ENCODE data around the gene ETV6.

DNA sequence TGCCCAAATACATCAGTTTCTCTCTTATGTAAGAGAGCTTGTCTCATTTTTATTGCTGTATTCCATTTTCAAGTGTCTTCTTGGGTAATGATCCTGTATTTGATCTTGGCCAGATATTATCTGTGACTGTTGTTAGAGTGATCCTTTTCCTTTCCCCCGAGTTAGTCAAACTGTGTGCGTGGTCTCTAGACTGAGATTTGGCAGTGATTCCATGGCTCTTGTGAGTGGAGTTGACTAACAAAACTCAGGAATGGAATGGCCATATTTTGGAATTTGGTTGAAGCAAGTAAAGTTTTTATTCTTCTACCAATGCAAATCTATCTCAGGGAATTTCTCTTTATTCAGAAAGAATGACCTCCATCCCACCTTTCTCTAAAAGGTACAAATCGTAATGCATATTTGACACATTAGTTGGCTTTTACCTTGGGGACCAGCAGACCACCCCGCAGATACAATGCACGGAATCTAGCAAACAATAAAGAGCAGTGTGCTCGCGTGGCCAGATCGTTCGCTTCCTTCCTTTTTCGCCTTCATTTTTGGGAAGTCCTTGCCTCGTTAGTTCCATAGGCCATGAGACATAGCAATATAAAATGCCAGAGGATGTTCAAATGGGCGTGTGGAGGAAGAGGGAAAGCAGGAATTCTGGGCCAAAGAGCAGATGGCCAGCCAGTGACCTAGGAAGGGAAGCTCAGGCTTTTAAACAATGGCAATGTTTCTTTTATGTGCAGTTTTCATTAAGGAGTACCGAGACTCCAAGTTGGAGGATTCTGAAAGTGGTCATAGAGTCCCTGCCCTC lies 24.4 kb downstream of the ETV6 start:
- TF ChIP-seq, protein P1, sequence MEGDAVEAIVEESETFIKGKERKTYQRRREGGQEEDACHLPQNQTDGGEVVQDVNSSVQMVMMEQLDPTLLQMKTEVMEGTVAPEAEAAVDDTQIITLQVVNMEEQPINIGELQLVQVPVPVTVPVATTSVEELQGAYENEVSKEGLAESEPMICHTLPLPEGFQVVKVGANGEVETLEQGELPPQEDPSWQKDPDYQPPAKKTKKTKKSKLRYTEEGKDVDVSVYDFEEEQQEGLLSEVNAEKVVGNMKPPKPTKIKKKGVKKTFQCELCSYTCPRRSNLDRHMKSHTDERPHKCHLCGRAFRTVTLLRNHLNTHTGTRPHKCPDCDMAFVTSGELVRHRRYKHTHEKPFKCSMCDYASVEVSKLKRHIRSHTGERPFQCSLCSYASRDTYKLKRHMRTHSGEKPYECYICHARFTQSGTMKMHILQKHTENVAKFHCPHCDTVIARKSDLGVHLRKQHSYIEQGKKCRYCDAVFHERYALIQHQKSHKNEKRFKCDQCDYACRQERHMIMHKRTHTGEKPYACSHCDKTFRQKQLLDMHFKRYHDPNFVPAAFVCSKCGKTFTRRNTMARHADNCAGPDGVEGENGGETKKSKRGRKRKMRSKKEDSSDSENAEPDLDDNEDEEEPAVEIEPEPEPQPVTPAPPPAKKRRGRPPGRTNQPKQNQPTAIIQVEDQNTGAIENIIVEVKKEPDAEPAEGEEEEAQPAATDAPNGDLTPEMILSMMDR (IDR thresholded peaks at IDR 0.05): no peak
- no peak for TF ChIP-seq POLR2A (IDR thresholded peaks at IDR 0.05)

All from uterus (tissue), 2 donors.